ENCODE results near the gene EMILIN1. TPM values are rescaled to one million over a fixed set of nuclear protein-coding genes. Genes with fewer than 3 reads are reported as not detected.
A peak's percentile ranks its signal among the peaks of the same experiment; 100 is the strongest.

The EMILIN1 gene
- total RNA-seq, 1 experiment from 2014 or later, result 1.2 TPM

GRCh38 chr2:27038631-27039339 is 39.6 kb upstream of the EMILIN1 start:
- Histone ChIP-seq H4K91ac (ENCODE audit: insufficient read length, low read depth, low read length) (no peak overlapping the region), H3K79me1 (ENCODE audit: insufficient read depth, low read depth, low read length, poor library complexity, severe bottlenecking) (no peaks in the 10 kb centered on the region), H2AK5ac (ENCODE audit: insufficient read length, low read length) (no peak overlapping the region), H3K4ac (ENCODE audit: low read depth, low read length) (no peak overlapping the region), H4K5ac (ENCODE audit: insufficient read length, low read depth, low read length) (no peak overlapping the region), H3K23me2 (ENCODE audit: insufficient read length, low read depth, low read length, poor library complexity, severe bottlenecking) (no peaks in the 10 kb centered on the region), H2AFZ (ENCODE audit: low read length) (no peak overlapping the region), H4K8ac (replicated peaks; ENCODE audit: insufficient read length, low read depth, low read length) (no peak overlapping the region), H3K27ac (ENCODE audit: insufficient read length, low read depth, low read length) (no peak overlapping the region), H3T11ph (ENCODE audit: low read length) (no peak overlapping the region), H3K4me1 (ENCODE audit: insufficient read depth, low read length) (no peaks in the 10 kb centered on the region), H3K79me2 (ENCODE audit: insufficient read depth, low read length) (no peaks in the 10 kb centered on the region), H2BK5ac (ENCODE audit: insufficient read length, low read length) (no peak overlapping the region), H3K9me3 (ENCODE audit: control insufficient read depth, low read depth, low read length) (no peaks in the 10 kb centered on the region), H3K56ac (ENCODE audit: insufficient read length, low read depth, low read length) (no peak overlapping the region), H2BK12ac (ENCODE audit: insufficient read length, low read depth, low read length) (no peak overlapping the region), H3K14ac (ENCODE audit: insufficient read depth, low read length) (no peak overlapping the region), H3K18ac (ENCODE audit: insufficient read length, low read depth, low read length) (no peak overlapping the region), H2BK20ac (ENCODE audit: low read depth, low read length, poor library complexity, severe bottlenecking) (no peak overlapping the region), H2BK120ac (ENCODE audit: low read depth, low read length, poor library complexity, severe bottlenecking) (no peak overlapping the region), H2BK15ac (ENCODE audit: low read depth, low read length) (no peak overlapping the region), H3K4me2 (ENCODE audit: insufficient read depth, insufficient read length, low read length) (no peak overlapping the region), H4K20me1 (ENCODE audit: control insufficient read depth, insufficient read depth, insufficient read length) (peaks cover 3% of the 10 kb centered on the region), H3K23ac (ENCODE audit: insufficient read length, low read depth, low read length) (no peak overlapping the region), H3K27me3 (ENCODE audit: insufficient read depth, low read length) (no peaks in the 10 kb centered on the region), H3K9ac (ENCODE audit: extremely low read depth, insufficient read length, low read length) (no peak overlapping the region)
- no peaks in the 10 kb centered on the region for H3K9me3 Mint-ChIP-seq
- H3K27me3 Mint-ChIP-seq (ENCODE audit: low read depth), result no peaks in the 10 kb centered on the region
- H3K4me3 Mint-ChIP-seq, result peak overlapping the region in 1 of 2 experiments; percentile 44; a peak in 1 of 5 replicates
- no peak for DNase-seq
- TF ChIP-seq, protein P1, sequence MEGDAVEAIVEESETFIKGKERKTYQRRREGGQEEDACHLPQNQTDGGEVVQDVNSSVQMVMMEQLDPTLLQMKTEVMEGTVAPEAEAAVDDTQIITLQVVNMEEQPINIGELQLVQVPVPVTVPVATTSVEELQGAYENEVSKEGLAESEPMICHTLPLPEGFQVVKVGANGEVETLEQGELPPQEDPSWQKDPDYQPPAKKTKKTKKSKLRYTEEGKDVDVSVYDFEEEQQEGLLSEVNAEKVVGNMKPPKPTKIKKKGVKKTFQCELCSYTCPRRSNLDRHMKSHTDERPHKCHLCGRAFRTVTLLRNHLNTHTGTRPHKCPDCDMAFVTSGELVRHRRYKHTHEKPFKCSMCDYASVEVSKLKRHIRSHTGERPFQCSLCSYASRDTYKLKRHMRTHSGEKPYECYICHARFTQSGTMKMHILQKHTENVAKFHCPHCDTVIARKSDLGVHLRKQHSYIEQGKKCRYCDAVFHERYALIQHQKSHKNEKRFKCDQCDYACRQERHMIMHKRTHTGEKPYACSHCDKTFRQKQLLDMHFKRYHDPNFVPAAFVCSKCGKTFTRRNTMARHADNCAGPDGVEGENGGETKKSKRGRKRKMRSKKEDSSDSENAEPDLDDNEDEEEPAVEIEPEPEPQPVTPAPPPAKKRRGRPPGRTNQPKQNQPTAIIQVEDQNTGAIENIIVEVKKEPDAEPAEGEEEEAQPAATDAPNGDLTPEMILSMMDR (conservative IDR thresholded peaks at IDR 0.05), result no peak
- H3K27ac Mint-ChIP-seq, result peak overlapping the region in 1 of 3 experiments; percentile 22; a peak in 1 of 7 replicates
- no CpG with 5 or more reads among the region's 17 CpGs for WGBS (ENCODE audit: extremely low coverage, insufficient read length, low lambda C conversion rate)
- peaks cover 24 to 85% (median 79%) of the 10 kb centered on the region in 3 experiments for H3K36me3 Mint-ChIP-seq (ENCODE audit: insufficient read depth in 1 of 3, low read depth in 3 of 3)
- H3K4me1 Mint-ChIP-seq, result peaks cover 5 to 9% of the 10 kb centered on the region in 2 experiments

Data from H9 (cell line).